ENCODE results near the gene SAMM50. TPM values are rescaled to one million over a fixed set of nuclear protein-coding genes. Genes with fewer than 3 reads are reported as not detected.

Gene SAMM50
- total RNA-seq, 1 experiment from 2014 or later: 79.4 TPM

GRCh38 chr22:44042249-44043218 is 87.3 kb downstream of the SAMM50 start:
- no peak for DNase-seq (ENCODE audit: low spot score)
- in situ Hi-C loops (cut with HindIII; ENCODE audit: low sequenced_read_pairs): no loop called here

GRCh38 chr22:44045145-44045544 is 89.9 kb downstream of the SAMM50 start:
- no peak for DNase-seq (ENCODE audit: low spot score)
- in situ Hi-C loops (cut with HindIII; ENCODE audit: low sequenced_read_pairs): no loop called here

Other genes starting within 250 kb of the SAMM50 start
- 0.25 and 0.54 TPM in 2 replicates for gene EFCAB6, start 143.1 kb upstream of the SAMM50 start, total RNA-seq (2014; rRNA removed; shearing (Covaris generic))
- gene SULT4A1, start 92.9 kb upstream of the SAMM50 start, total RNA-seq (2014; rRNA removed; shearing (Covaris generic)): 5.5 and 9.5 TPM in 2 replicates
- not detected in 2 replicates for gene PNPLA5, start 63.4 kb upstream of the SAMM50 start, total RNA-seq (2014; rRNA removed; shearing (Covaris generic))
- gene PNPLA3, start 31.6 kb upstream of the SAMM50 start, total RNA-seq (2014; rRNA removed; shearing (Covaris generic)): 3.8 and 6.5 TPM in 2 replicates
- gene PARVB, start 68.9 kb downstream of the SAMM50 start, total RNA-seq (2014; rRNA removed; shearing (Covaris generic)): 67.4 and 86.6 TPM in 2 replicates
- not detected in 2 replicates for gene PARVG, start 225.5 kb downstream of the SAMM50 start, total RNA-seq (2014; rRNA removed; shearing (Covaris generic))

Data from G401 (cell line).